HCT116 (cell line): ENCODE data around the gene CPN2. TPM values are rescaled to one million over a fixed set of nuclear protein-coding genes. Genes with fewer than 3 reads are reported as not detected.

ENCODE experiments used
- ATAC-seq: fragments of 200-7000 bp; cut with Tn5 transposase; 2 replicates; pipeline ENCODE4 v1.9.1; 2020; ENCODE audit warnings: mild to moderate bottlenecking, moderate library complexity
- BruUV-seq: library from RNA; stranded (reverse); fragments of 400-500 nt; replicated peaks from 2 replicates; lab custom pipeline; 2021; lab: Mats Ljungman, UMichigan
- CTCF ChIA-PET: fragments of 300-600 bp; sonication (Branson Sonifier 250); formaldehyde crosslinking; loops from one replicate; lab custom pipeline; 2021; ENCODE audit warnings: antibody characterized with exemption; lab: Charles Lee
- POLR2A ChIA-PET: fragments of 300-600, 350-600 bp; sonication (Branson Sonifier 250); formaldehyde crosslinking; loops from one replicate; lab custom pipeline; 2021; ENCODE audit warnings: antibody characterized with exemption; lab: Charles Lee
- RAD21 ChIA-PET, 2 experiments: fragments of 300-600 bp; sonication (Branson Sonifier 250); formaldehyde crosslinking; loops; one replicate each; lab custom pipeline; 2023; ENCODE audit warnings: low total read pairs in 2 of 2; ENCODE audit not compliant: uncharacterized antibody in 2 of 2, unreplicated experiment in 2 of 2, low non-redundant PET in 1 of 2; lab: Charles Lee
- DNase-seq: peaks from one replicate; pipeline ENCODE4 v3.0.0-alpha.2; 2010; ENCODE audit warnings: low read depth, low spot score
- H2AFZ ChIP-seq: fragments of 200-600 bp; shearing (Covaris generic), sonication (generic); 2 replicates; pipeline ENCODE4 v1.6.1; 2017; ENCODE audit warnings: low read depth, mixed run types, mixed read lengths, antibody characterized with exemption, low read length; ENCODE audit not compliant: poor library complexity, severe bottlenecking
- H3K27ac ChIP-seq: 2 replicates; pipeline ENCODE4 v1.5.1; 2012; ENCODE audit warnings: low read depth, low read length
- H3K27me3 ChIP-seq: fragments of 200-600 bp; sonication (generic); 2 replicates; pipeline ENCODE4 v1.6.1; 2016; ENCODE audit warnings: mixed run types, low read length, mixed read lengths; ENCODE audit not compliant: insufficient read depth
- H3K36me3 ChIP-seq, 2 experiments: fragments of 200-500 bp in 1 of 2; fragments of 200-600 bp in 1 of 2; sonication (Bioruptor generic) in 1 of 2; sonication (generic) in 1 of 2; 2 replicates each; pipeline versions ENCODE4 v1.5.1 to v1.6.1; 2014 to 2016; ENCODE audit warnings: low read length in 2 of 2, inconsistent platforms in 1 of 2, mixed read lengths in 1 of 2, mixed run types in 1 of 2; ENCODE audit not compliant: insufficient read depth in 2 of 2, control insufficient read depth in 1 of 2
- H3K4me1 ChIP-seq, 2 experiments: fragments of 200-600 bp in 1 of 2; sonication (generic) in 1 of 2; 2 replicates each; pipeline versions ENCODE4 v1.5.1 to v1.6.1; 2012 to 2017; ENCODE audit warnings: low read length in 2 of 2, inconsistent platforms in 1 of 2, mild to moderate bottlenecking in 1 of 2, mixed read lengths in 1 of 2, mixed run types in 1 of 2, moderate library complexity in 1 of 2; ENCODE audit not compliant: insufficient read depth in 2 of 2, control insufficient read depth in 1 of 2
- H3K4me2 ChIP-seq: fragments of 200-600 bp; sonication (generic); 2 replicates; pipeline ENCODE4 v1.6.1; 2017; ENCODE audit warnings: mixed run types, low read length, mixed read lengths
- H3K4me3 ChIP-seq, 2 experiments: fragments of 200-600 bp in 1 of 2; sonication (generic) in 1 of 2; replicated peaks in 1 of 2; 2 replicates each; pipeline ENCODE4 v1.5.1; 2011 to 2016; ENCODE audit warnings: low read length in 2 of 2, control low read depth in 1 of 2, low read depth in 1 of 2, mild to moderate bottlenecking in 1 of 2, mixed read lengths in 1 of 2, mixed run types in 1 of 2
- H3K79me2 ChIP-seq: fragments of 200-600 bp; sonication (generic); 2 replicates; pipeline ENCODE4 v1.6.1; 2017; ENCODE audit warnings: mild to moderate bottlenecking, mixed run types, low read length, moderate library complexity, mixed read lengths; ENCODE audit not compliant: insufficient read depth
- H3K9ac ChIP-seq: fragments of 200-600 bp; sonication (generic); 2 replicates; pipeline ENCODE4 v1.6.1; 2016; ENCODE audit warnings: low read length, mixed read lengths
- H3K9me2 ChIP-seq: fragments of 200-600 bp; sonication (generic), shearing (Covaris generic); 2 replicates; pipeline ENCODE4 v1.6.1; 2017; ENCODE audit warnings: mixed run types, mild to moderate bottlenecking, moderate library complexity; ENCODE audit not compliant: insufficient read depth
- H3K9me3 ChIP-seq, 2 experiments: fragments of 200-500 bp in 1 of 2; fragments of 200-600 bp in 1 of 2; sonication (Bioruptor generic) in 1 of 2; sonication (generic) in 1 of 2; 2 replicates each; pipeline ENCODE4 v1.6.1; 2014 to 2017; ENCODE audit warnings: low read length in 2 of 2, mixed read lengths in 2 of 2, inconsistent platforms in 1 of 2, low read depth in 1 of 2, mild to moderate bottlenecking in 1 of 2, mixed run types in 1 of 2, moderate library complexity in 1 of 2; ENCODE audit not compliant: control insufficient read depth in 1 of 2, insufficient read depth in 1 of 2
- H4K20me1 ChIP-seq: fragments of 200-600 bp; sonication (generic), shearing (Covaris generic); 2 replicates; pipeline ENCODE4 v1.6.1; 2017; ENCODE audit warnings: mixed run types, mild to moderate bottlenecking, moderate library complexity; ENCODE audit not compliant: insufficient read depth
- ATF3 ChIP-seq: IDR thresholded peaks from 2 replicates; pipeline ENCODE4 v1.6.1; 2012
- ELF1 ChIP-seq: IDR thresholded peaks from 2 replicates; pipeline ENCODE4 v1.6.1; 2012; ENCODE audit warnings: low read depth, borderline replicate concordance
- EZH2 ChIP-seq: fragments of 200-600 bp; sonication (generic); IDR thresholded peaks from 2 replicates; pipeline ENCODE4 v1.6.1; 2017; ENCODE audit warnings: antibody characterized with exemption, mixed run types
- EZH2phosphoT487 ChIP-seq: fragments of 200-600 bp; IDR thresholded peaks from 2 replicates; pipeline ENCODE4 v1.6.1; 2018; ENCODE audit warnings: antibody characterized with exemption, borderline replicate concordance
- FOSL1 ChIP-seq: IDR thresholded peaks from 2 replicates; pipeline ENCODE4 v1.6.1; 2012; ENCODE audit warnings: low read depth
- JUND ChIP-seq: IDR thresholded peaks from 2 replicates; pipeline ENCODE4 v1.6.1; 2012
- MAX ChIP-seq: IDR thresholded peaks from 2 replicates; pipeline ENCODE4 v1.6.1; 2012
- POLR2A ChIP-seq: IDR thresholded peaks from 2 replicates; pipeline ENCODE4 v1.7.0; 2011; ENCODE audit warnings: borderline replicate concordance; ENCODE audit not compliant: insufficient read depth, insufficient read length; ENCODE audit errors: extremely low read depth
- POLR2AphosphoS5 ChIP-seq: IDR thresholded peaks from 2 replicates; pipeline ENCODE4 v1.6.1; 2011; ENCODE audit warnings: mild to moderate bottlenecking, low read depth, low read length, moderate library complexity
- RAD21 ChIP-seq: IDR thresholded peaks from 2 replicates; pipeline ENCODE4 v1.6.1; 2012; ENCODE audit warnings: low read depth, mild to moderate bottlenecking
- SIN3A ChIP-seq: IDR thresholded peaks from 2 replicates; pipeline ENCODE4 v1.6.1; 2012; ENCODE audit warnings: low read depth
- SP1 ChIP-seq: IDR thresholded peaks from 2 replicates; pipeline ENCODE4 v1.6.1; 2012; ENCODE audit warnings: low read depth
- SRF ChIP-seq: IDR thresholded peaks from 2 replicates; pipeline ENCODE4 v1.6.1; 2012; ENCODE audit warnings: low read depth
- TCF7L2 ChIP-seq: IDR thresholded peaks from 2 replicates; pipeline ENCODE4 v1.7.0; 2011; ENCODE audit warnings: borderline replicate concordance, inconsistent platforms; ENCODE audit not compliant: insufficient read depth, insufficient read length; ENCODE audit errors: extremely low read depth
- YY1 ChIP-seq: IDR thresholded peaks from 2 replicates; pipeline ENCODE4 v1.6.1; 2011; ENCODE audit warnings: low read length, low read depth, moderate library complexity, mild to moderate bottlenecking; ENCODE audit not compliant: insufficient replicate concordance; ENCODE audit errors: extremely low read depth
- ZBTB33 ChIP-seq: IDR thresholded peaks from 2 replicates; pipeline ENCODE4 v1.6.1; 2011; ENCODE audit warnings: mild to moderate bottlenecking, low read length, moderate library complexity; ENCODE audit not compliant: insufficient replicate concordance; ENCODE audit errors: extremely low read depth
- ZNF274 ChIP-seq: fragments of 200-500 bp; sonication (Bioruptor generic); IDR thresholded peaks from 2 replicates; pipeline ENCODE4 v1.6.1; 2014; ENCODE audit warnings: mild to moderate bottlenecking, low read depth, low read length, inconsistent platforms
- intact Hi-C: fragments of 100-400 bp; cut with micrococcal nuclease; formaldehyde crosslinking; loops from 2 replicates; pipeline ENCODE4 v1.10.0; 2022
- total RNA-seq: library from RNA; stranded (reverse); gene quantifications from one replicate; pipeline ENCODE4 v1.2.1, GENCODE V29; 2021; ENCODE audit not compliant: unreplicated experiment
- TF ChIP-seq, protein P1 (sequence below), 3 experiments: fragments of 200-600 bp in 1 of 3; sonication (generic) in 1 of 3; IDR thresholded peaks in 2 of 3; conservative IDR thresholded peaks in 1 of 3; 2 replicates each; pipeline ENCODE4 v1.5.1; 2012 to 2017; ENCODE audit warnings: low read depth in 2 of 3, low read length in 2 of 3, antibody characterized with exemption in 1 of 3, borderline replicate concordance in 1 of 3, control low read depth in 1 of 3, mild to moderate bottlenecking in 1 of 3, mixed read lengths in 1 of 3, mixed run types in 1 of 3, moderate library complexity in 1 of 3; ENCODE audit not compliant: insufficient read depth in 1 of 3
- TF ChIP-seq, protein P2 (sequence below): IDR thresholded peaks from 2 replicates; pipeline ENCODE4 v1.6.1; 2012; ENCODE audit warnings: low read depth

Gene CPN2
- total RNA-seq, 1 experiment from 2014 or later: not detected

GRCh38 chr3:194381460-194381875, 30.3 kb upstream of the CPN2 start:
- TF ChIP-seq ZNF274: no peak
- TF ChIP-seq POLR2A: no peak
- TF ChIP-seq JUND: no peak
- no peak for TF ChIP-seq RAD21
- TF ChIP-seq SRF: no peak
- no peak for TF ChIP-seq EZH2phosphoT487
- TF ChIP-seq ZBTB33: no peak
- TF ChIP-seq TCF7L2: no peak
- no peak for TF ChIP-seq YY1
- TF ChIP-seq SIN3A: no peak
- TF ChIP-seq ELF1: no peak
- no peak for TF ChIP-seq SP1
- no peak for TF ChIP-seq FOSL1
- TF ChIP-seq ATF3: no peak
- TF ChIP-seq, protein P1, sequence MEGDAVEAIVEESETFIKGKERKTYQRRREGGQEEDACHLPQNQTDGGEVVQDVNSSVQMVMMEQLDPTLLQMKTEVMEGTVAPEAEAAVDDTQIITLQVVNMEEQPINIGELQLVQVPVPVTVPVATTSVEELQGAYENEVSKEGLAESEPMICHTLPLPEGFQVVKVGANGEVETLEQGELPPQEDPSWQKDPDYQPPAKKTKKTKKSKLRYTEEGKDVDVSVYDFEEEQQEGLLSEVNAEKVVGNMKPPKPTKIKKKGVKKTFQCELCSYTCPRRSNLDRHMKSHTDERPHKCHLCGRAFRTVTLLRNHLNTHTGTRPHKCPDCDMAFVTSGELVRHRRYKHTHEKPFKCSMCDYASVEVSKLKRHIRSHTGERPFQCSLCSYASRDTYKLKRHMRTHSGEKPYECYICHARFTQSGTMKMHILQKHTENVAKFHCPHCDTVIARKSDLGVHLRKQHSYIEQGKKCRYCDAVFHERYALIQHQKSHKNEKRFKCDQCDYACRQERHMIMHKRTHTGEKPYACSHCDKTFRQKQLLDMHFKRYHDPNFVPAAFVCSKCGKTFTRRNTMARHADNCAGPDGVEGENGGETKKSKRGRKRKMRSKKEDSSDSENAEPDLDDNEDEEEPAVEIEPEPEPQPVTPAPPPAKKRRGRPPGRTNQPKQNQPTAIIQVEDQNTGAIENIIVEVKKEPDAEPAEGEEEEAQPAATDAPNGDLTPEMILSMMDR (IDR thresholded peaks at IDR 0.05 in 2 of 3, conservative IDR thresholded peaks at IDR 0.05 in 1 of 3; ENCODE audit: borderline replicate concordance in 1 of 3, insufficient read depth in 1 of 3, low read depth in 2 of 3, low read length in 2 of 3): no peak
- TF ChIP-seq, protein P2, sequence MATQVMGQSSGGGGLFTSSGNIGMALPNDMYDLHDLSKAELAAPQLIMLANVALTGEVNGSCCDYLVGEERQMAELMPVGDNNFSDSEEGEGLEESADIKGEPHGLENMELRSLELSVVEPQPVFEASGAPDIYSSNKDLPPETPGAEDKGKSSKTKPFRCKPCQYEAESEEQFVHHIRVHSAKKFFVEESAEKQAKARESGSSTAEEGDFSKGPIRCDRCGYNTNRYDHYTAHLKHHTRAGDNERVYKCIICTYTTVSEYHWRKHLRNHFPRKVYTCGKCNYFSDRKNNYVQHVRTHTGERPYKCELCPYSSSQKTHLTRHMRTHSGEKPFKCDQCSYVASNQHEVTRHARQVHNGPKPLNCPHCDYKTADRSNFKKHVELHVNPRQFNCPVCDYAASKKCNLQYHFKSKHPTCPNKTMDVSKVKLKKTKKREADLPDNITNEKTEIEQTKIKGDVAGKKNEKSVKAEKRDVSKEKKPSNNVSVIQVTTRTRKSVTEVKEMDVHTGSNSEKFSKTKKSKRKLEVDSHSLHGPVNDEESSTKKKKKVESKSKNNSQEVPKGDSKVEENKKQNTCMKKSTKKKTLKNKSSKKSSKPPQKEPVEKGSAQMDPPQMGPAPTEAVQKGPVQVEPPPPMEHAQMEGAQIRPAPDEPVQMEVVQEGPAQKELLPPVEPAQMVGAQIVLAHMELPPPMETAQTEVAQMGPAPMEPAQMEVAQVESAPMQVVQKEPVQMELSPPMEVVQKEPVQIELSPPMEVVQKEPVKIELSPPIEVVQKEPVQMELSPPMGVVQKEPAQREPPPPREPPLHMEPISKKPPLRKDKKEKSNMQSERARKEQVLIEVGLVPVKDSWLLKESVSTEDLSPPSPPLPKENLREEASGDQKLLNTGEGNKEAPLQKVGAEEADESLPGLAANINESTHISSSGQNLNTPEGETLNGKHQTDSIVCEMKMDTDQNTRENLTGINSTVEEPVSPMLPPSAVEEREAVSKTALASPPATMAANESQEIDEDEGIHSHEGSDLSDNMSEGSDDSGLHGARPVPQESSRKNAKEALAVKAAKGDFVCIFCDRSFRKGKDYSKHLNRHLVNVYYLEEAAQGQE: no peak
- no peak for TF ChIP-seq POLR2AphosphoS5
- TF ChIP-seq EZH2: no peak
- no peak for TF ChIP-seq MAX
- POLR2A ChIA-PET: no interaction called here
- Histone ChIP-seq H3K4me1 (peaks cover 0 to 6% of the 10 kb centered on the region in 2 experiments; a peak in 1 of 4 replicates), H2AFZ (peak overlapping the region; percentile 67), H3K27me3 (no peaks in the 10 kb centered on the region), H3K27ac (no peak overlapping the region), H3K4me2 (peak overlapping the region; percentile 85), H3K9ac (no peak overlapping the region), H3K9me3 (no peaks in the 10 kb centered on the region), H3K36me3 (no peaks in the 10 kb centered on the region), H4K20me1 (no peaks in the 10 kb centered on the region), H3K9me2 (no peaks in the 10 kb centered on the region), H3K79me2 (no peaks in the 10 kb centered on the region), H3K4me3 (peak overlapping the region; percentile 30 to 48)
- RAD21 ChIA-PET: no interaction called here
- DNase-seq (peak; percentile 38), ATAC-seq (peak; percentile 98)
- CTCF ChIA-PET: no interaction called here
- intact Hi-C loops: no loop called here
- no TSS peak for BruUV-seq
